Nephron (organoid): ENCODE measurements around the gene MAFG.
"Not testable (repeated sequence)": the region's sequence is repeated elsewhere in the genome, so short reads cannot be mapped to it uniquely, and the experiment has no call there.

Experiments
- H3K27ac Mint-ChIP-seq, 3 experiments: 2 replicates each; pipeline ENCODE4 v1.8.0; 2020; ENCODE audit warnings: mixed read lengths in 3 of 3, mild to moderate bottlenecking in 2 of 3, moderate library complexity in 1 of 3
- H3K27me3 Mint-ChIP-seq: 2 replicates; pipeline ENCODE4 v1.8.0; 2021; ENCODE audit warnings: low read depth, mild to moderate bottlenecking, moderate library complexity, mixed read lengths
- H3K36me3 Mint-ChIP-seq: 2 replicates; pipeline ENCODE4 v1.8.0; 2020; ENCODE audit warnings: low read depth, mixed read lengths
- H3K4me1 Mint-ChIP-seq: 2 replicates; pipeline ENCODE4 v1.8.0; 2020; ENCODE audit warnings: mixed read lengths
- H3K4me3 Mint-ChIP-seq, 3 experiments: 2 replicates each; pipeline ENCODE4 v1.8.0; 2020; ENCODE audit warnings: mild to moderate bottlenecking in 3 of 3, mixed read lengths in 3 of 3, moderate library complexity in 2 of 3
- H3K9me3 Mint-ChIP-seq: 2 replicates; pipeline ENCODE4 v1.8.0; 2020; ENCODE audit warnings: mixed read lengths
- TF ChIP-seq, protein P1 (sequence below), 3 experiments: fragments of 200-600 bp; sonication (generic); IDR thresholded peaks; one replicate each; pipeline ENCODE4 v1.5.0; 2021; ENCODE audit warnings: antibody characterized with exemption in 3 of 3; ENCODE audit not compliant: unreplicated experiment in 3 of 3

MAFG gene

DNA sequence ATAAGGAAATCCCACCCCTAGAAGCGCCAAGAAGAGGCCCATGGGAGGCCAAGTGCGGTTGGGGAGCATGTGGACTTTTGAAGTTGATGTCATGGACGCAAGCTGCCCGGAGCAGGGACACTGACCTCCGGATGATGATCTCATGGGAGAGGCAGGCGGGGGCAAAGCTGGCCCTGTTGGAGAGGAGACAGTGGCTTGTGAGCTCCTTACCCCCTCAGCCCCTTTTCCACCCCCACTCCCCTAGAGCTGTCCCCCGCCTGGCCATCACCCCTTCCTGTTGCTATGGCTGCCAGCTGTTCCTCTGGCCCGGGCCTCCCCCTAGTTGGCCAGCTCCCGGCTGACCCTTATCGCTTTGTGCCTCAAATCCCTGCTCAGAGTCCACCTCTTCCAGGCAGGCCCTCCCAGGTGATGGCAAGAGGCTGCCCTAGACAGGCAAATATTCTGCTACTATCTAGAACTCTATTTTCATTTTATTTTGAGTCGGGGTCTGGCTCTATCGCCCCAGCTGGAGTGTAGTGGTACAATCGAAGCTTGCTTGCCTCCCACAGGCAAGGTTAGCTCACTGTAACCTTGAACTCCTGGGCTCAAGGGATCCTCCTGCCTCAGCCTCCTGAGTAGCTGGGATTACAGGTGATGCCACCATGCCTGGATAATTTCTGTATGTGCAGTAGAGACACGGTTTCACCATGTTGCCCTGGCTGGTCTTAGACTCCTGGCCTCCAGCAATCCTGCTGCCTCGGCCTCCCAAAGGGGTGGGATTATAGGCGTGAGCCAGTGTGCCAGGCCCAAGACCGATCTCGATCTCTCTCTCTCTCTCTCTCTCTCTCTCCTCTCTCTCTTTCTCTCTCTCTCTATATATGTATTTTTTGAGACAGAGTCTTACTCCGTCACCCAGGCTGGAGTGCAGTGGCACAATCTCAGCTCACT lies 26.9 kb upstream of the MAFG start:
- H3K4me3 Mint-ChIP-seq = no peak overlapping the region
- peaks cover 24% of the 10 kb centered on the region for H3K27me3 Mint-ChIP-seq
- H3K27ac Mint-ChIP-seq = no peak overlapping the region
- no peaks in the 10 kb centered on the region for H3K4me1 Mint-ChIP-seq
- H3K9me3 Mint-ChIP-seq = no peaks in the 10 kb centered on the region
- TF ChIP-seq, protein P1, sequence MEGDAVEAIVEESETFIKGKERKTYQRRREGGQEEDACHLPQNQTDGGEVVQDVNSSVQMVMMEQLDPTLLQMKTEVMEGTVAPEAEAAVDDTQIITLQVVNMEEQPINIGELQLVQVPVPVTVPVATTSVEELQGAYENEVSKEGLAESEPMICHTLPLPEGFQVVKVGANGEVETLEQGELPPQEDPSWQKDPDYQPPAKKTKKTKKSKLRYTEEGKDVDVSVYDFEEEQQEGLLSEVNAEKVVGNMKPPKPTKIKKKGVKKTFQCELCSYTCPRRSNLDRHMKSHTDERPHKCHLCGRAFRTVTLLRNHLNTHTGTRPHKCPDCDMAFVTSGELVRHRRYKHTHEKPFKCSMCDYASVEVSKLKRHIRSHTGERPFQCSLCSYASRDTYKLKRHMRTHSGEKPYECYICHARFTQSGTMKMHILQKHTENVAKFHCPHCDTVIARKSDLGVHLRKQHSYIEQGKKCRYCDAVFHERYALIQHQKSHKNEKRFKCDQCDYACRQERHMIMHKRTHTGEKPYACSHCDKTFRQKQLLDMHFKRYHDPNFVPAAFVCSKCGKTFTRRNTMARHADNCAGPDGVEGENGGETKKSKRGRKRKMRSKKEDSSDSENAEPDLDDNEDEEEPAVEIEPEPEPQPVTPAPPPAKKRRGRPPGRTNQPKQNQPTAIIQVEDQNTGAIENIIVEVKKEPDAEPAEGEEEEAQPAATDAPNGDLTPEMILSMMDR (IDR thresholded peaks at IDR 0.05; ENCODE audit: unreplicated experiment in 3 of 3) = no peak
- H3K36me3 Mint-ChIP-seq = no peaks in the 10 kb centered on the region

DNA sequence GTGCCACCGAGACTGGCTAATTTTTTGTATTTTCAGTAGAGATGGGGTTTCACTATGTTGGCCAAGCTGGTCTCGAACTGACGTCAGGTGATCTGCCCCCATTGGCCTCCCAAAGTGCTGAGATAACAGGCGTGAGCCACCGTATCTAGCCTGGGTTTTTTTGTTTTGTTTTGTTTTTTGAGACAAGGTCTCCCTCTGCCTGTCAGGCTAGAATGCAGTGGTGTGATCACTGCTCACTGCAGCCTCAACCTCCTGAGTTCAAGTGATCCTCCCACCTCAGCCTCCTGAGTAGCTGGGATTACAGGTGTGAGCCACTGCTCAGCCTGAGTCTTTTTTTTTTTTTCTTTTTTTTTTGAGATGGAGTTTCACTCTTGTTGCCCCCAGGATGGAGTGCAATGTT lies 25.9 kb upstream of the MAFG start:
- H3K27me3 Mint-ChIP-seq = peaks cover 16% of the 10 kb centered on the region
- H3K4me1 Mint-ChIP-seq, H3K36me3 Mint-ChIP-seq, H3K27ac Mint-ChIP-seq, H3K4me3 Mint-ChIP-seq, H3K9me3 Mint-ChIP-seq: not testable (repeated sequence)

DNA sequence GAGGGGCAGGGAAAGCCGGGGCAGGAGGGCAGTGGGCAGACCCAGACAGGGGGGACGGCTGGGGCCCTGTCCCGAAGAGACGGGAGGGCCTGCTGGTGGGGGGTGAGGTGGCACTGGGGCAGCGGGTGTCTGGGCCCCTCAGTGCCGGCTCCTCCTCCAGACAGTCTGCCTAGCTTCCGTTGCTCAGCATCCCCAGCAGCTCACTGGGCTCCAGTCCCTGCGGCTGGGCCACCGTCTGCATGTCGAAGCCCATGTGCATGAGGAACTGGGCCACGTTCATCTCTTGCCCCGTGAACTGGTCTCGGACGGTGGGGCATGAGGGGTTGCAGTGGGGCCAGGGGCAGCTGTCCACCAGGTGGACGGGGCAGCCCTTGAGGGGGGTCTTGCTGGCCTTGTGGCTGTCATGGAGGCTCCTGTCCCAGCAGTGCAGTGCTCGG lies 25.3 kb upstream of the MAFG start:
- H3K4me3 Mint-ChIP-seq = no peak overlapping the region
- no peaks in the 10 kb centered on the region for H3K36me3 Mint-ChIP-seq
- H3K4me1 Mint-ChIP-seq = no peaks in the 10 kb centered on the region
- H3K27me3 Mint-ChIP-seq = peaks cover 10% of the 10 kb centered on the region
- no peaks in the 10 kb centered on the region for H3K9me3 Mint-ChIP-seq
- TF ChIP-seq, protein P1 (IDR thresholded peaks at IDR 0.05; ENCODE audit: unreplicated experiment in 3 of 3) = no peak
- no peak overlapping the region for H3K27ac Mint-ChIP-seq

DNA sequence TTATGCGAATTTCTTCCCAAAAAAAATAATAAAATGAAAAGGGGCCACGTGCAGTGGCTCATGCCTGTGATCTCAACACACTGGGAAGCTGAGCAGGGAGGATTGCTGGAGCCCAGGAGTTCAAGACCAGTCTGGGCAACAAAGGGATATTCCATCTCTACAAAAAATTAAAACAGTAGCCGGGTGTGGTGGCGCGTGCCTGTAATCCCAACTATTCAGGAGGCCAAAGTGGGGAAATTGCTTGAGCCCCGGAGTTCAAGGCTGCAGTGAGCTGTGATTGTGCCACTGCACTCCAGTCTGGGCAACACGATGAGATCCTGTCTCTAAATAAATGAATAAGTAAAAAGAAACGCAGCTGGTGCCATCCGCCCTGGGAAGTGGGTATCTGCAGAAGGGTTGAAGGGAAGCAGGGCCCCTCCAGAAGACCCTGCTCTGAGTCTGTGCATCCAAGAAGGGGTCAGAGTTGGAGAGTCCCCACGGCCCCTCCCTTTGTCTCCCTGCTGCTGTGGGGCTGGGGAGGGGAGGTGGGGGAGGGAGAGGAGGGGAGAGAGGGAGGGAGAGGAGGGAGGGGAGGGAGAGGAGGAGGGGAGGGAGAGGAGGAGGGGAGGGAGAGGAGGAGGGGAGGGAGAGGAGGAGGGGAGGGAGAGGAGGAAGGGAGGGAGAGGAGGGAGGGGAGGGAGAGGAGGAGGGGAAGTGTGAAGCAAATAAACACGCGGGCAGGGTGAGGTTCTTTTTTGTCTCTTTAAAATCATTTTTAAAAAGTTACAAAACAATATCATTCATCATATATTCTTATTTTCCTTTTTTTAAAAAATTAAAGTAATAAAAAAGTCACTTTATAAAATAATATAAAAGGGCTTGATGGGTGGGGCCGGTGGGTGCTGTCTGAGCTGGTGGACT lies 24.5 kb upstream of the MAFG start:
- TF ChIP-seq, protein P1 (IDR thresholded peaks at IDR 0.05; ENCODE audit: unreplicated experiment in 3 of 3) = no peak
- Mint-ChIP-seq H3K9me3 (no peaks in the 10 kb centered on the region), H3K36me3 (no peaks in the 10 kb centered on the region), H3K27me3 (peaks cover 4% of the 10 kb centered on the region), H3K4me1 (no peaks in the 10 kb centered on the region), H3K27ac (no peak overlapping the region), H3K4me3 (no peak overlapping the region)

DNA sequence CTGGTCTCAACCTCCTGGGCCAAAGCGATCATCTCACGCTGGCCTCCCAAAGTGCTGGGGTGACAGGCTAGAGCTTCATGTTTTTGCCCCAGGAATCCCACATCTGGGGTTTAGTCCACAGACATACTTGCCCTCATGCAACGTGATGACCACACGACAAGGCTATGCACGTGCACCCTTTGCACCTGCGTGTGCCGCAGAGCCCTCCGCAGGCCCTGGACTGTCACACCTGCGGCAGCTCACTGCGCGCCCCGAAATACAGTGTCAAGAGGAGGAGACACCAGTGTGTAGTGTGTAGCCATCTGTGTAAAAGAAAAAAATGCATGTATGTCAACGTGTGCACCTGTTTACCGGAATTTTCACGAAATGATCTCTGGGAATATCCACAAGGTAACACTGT lies 23.0 kb upstream of the MAFG start:
- Mint-ChIP-seq H3K4me3 (no peak overlapping the region), H3K36me3 (no peaks in the 10 kb centered on the region), H3K27me3 (peaks cover 4% of the 10 kb centered on the region), H3K4me1 (no peaks in the 10 kb centered on the region), H3K27ac (no peak overlapping the region), H3K9me3 (no peaks in the 10 kb centered on the region)
- TF ChIP-seq, protein P1 (IDR thresholded peaks at IDR 0.05; ENCODE audit: unreplicated experiment in 3 of 3) = no peak

DNA sequence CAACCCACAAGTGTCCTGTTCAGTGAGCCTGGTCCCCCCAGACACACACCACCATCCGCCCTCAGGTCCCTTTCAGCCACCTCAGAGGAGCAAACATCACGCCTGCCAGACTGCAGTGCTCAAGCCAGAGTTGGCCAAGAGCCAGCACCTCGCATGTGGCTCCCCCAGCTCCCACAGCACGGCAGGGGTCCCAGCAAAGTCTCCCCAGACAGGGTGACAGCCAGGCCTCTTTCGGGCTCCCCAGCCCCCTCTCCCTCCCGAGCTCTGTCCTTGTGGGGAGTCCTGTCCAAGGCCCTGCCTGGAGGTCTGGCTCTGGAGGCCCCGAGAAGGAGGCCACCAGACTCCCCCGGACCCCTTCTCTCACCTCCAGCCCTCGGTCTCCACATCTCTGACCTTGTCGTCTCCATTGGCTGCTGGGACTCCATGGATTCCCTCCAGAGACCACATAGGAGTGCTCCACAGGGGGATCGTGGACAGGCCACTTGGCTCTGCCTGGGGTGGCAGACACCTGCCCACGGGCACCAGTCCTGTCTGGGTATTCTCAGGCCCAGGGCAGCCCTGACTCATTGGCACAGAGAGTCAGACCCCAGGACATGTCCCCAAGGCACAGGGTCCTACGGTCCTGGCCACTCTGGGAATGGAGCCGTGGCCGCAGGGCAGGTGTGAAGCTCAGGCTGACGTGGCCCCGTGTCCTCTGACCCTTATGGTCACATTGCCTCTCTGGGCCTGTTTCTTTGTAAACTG lies 21.3 kb upstream of the MAFG start:
- TF ChIP-seq, protein P1 (IDR thresholded peaks at IDR 0.05; ENCODE audit: unreplicated experiment in 3 of 3) = no peak
- Mint-ChIP-seq H3K4me1 (no peaks in the 10 kb centered on the region), H3K9me3 (no peaks in the 10 kb centered on the region), H3K27ac (no peak overlapping the region), H3K27me3 (peaks cover 6% of the 10 kb centered on the region), H3K4me3 (no peak overlapping the region), H3K36me3 (no peaks in the 10 kb centered on the region)
